GM12872 (cell line): ENCODE measurements around the gene FAM193A.

Experiments used
- TF ChIP-seq, protein P1 (sequence below): IDR thresholded peaks from 3 replicates; pipeline ENCODE4 v1.5.1; 2011; ENCODE audit warnings: low read depth, mild to moderate bottlenecking, low read length, moderate library complexity; ENCODE audit not compliant: insufficient read depth

FAM193A gene

DNA sequence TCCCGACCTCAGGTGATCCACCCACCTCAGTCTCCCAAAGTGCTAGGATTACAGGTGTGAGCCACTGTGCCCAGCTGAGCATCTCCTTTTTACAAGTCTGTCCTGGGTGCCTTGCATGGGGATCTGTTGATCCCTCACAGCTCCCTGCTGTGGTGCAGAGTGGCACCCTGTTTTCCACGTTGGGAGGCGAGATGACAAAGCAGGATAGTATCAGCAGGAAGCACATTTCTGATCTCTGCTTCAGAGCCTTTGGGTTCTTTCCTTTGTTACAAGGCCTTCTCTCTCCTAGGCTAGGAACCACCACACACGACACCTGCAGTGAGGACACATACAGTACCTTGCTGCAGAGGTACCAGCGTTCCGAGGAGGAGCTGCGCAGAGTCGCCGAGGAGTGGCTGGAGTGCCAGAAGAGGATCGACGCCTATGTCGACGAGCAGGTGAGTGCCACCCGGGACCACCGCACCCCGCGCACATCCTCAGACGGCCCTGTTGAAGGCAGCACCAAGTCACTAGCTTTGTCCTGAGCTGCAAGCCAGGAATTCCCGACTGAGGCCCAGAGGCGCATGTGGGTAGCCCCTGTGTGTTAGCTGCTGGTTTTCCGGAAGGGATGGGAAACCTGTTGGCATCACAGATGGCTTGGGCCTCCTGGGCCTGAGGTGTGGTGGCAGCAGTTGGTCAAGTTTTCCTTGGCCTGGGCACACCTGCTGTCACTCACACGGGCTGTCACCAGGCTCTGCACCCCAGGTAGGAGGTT lies 110.1 kb downstream of the FAM193A start:
- TF ChIP-seq, protein P1, sequence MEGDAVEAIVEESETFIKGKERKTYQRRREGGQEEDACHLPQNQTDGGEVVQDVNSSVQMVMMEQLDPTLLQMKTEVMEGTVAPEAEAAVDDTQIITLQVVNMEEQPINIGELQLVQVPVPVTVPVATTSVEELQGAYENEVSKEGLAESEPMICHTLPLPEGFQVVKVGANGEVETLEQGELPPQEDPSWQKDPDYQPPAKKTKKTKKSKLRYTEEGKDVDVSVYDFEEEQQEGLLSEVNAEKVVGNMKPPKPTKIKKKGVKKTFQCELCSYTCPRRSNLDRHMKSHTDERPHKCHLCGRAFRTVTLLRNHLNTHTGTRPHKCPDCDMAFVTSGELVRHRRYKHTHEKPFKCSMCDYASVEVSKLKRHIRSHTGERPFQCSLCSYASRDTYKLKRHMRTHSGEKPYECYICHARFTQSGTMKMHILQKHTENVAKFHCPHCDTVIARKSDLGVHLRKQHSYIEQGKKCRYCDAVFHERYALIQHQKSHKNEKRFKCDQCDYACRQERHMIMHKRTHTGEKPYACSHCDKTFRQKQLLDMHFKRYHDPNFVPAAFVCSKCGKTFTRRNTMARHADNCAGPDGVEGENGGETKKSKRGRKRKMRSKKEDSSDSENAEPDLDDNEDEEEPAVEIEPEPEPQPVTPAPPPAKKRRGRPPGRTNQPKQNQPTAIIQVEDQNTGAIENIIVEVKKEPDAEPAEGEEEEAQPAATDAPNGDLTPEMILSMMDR, result no peak

DNA sequence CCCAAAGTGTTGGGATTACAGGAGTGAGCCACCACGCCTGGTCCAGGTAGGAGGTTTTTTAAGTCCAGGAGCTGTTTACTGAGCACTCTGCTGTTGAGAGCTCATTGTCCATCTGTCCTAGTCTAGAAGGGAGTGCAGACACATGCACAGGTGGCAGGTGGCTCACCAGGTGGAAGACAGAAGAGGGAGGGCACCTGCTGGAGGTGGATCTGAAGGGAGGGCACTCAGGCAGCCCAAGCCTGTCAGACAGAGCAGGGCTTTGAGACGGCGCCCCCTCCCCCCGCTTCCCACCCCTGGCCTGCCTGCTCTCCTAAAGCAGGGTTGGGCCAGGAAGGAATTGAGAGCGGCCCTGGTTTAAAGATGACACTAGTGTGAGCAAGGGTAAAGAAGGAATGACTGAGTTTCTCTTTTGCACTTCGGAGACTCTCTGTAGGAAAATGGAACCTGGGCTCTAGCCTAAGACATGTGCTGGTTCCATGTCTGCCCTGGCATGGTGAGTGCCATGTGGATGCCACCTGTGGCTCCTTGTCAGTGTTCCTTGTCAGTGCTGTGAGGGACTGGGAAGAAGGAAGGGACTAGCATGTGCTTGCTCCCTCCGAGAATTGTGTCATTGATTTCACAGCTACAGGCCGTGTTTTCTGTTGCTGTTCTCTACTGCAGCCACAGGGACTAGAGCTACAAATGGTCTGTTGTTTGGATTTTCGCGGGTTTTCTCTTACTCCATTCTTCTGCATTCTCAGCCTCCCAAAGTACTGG lies 111.1 kb downstream of the FAM193A start:
- TF ChIP-seq, protein P1, result no peak

DNA sequence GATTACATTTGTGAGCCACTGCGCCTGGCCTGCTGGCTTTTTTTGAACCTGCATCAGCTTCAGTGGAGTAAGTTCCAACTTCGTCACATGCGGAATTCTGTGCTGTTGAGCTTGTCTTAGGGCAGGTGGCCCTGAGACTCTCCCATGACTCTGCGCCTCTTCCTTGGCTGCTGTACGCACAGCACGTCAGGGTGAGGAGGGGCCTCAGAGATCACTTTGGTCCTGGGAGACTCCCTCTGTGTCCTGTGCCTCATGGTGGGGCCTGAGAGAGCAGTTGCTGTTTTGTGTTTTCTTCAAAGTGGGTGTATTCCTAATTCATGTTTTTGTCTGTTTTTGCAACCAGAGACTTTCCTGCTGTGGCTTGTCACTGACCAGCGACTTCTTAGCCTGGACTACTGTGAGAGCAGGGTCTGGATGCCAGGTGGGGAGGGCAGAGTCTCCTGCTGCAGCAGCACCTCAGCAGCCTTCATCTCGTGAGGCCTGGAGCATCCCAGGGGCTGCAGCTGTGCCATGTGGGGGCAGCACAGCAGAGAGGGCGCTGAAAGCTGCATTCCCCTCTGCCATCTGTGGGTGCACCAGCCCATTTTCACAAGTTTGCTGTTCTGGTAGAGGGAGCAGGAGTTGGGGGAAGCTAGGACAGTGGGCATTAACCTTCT lies 111.8 kb downstream of the FAM193A start:
- TF ChIP-seq, protein P1, result no peak

DNA sequence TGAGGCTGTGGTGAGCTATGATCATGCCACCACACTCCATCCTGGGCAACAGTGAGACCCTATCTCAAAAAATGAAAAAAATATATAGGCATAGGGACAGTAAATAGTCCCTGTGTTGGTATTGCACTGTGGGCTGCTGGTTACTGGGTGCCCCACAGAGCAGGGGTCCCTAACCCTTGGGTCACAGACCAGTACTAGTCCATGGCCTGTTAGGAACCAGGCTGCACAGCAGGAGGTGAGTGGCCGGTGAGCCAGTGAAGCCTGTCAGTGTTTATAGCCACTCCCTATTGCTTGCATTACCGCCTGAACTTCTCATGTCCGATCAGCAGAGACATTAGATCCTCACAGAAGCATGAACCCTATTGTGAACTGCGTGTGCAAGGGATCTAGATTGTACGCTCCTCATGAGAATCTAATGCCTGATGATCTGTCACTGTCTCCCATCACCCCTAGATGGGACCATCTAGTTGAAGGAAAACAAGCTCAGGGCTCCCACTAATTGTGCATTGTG lies 113.2 kb downstream of the FAM193A start:
- TF ChIP-seq, protein P1, result no peak

DNA sequence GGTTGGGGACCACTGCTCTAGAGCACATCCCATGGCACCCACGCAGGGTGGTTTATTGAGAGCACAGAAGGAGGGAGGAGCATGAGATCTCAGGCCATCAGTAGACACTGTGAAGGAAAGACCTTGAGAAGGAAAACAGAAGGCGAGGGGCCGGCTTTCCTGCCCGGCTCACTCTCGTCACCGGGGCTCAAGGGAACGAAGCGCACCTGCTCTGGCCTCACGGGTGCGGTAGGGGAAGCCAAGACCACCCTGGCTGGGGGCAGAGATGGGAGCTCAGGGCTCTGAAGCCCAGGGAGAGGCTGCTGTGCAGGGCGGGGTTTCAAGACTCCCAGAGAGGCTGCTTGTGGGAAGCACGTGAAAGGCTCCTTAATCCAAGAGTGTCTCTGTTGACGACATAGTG lies 113.8 kb downstream of the FAM193A start:
- TF ChIP-seq, protein P1, result no peak

DNA sequence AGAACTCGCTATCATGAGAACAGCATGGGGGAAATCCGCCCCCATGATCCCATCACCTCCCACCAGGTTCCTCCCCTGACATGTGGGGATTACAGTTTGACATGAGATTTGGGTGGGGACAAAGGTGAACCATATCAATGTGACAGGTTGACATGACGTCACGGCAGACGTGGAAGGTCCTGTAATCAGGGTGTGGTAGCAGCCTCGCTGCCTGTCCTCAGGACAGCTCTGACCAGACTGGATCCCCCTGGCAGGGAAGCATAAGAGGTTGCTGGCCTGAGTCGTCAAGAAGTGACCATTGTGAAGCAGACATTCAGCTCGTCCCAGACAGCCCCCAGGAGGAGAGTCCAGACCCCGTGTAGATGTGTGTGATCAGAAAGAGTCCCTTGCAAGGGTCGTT lies 115.1 kb downstream of the FAM193A start:
- TF ChIP-seq, protein P1, result no peak

DNA sequence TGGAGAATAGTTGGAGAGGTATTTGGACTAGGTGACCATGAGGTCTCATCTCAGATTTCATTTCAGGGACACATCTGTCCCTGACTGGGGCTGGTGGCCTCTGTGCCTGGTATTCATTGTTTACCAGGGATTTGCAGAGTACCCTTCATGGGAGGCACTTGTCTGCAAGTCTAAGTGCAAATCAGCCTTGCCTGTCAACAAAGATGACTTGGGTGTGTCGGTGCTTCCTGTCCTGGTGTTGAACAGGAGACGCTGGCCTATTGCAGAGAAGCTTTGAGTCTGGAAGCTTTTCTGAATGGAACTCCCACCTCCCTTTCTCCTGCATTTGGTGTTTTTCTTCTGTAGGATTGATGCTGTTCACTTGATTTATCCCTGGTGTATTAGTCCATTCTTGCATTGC lies 115.6 kb downstream of the FAM193A start:
- TF ChIP-seq, protein P1, result no peak
